GM18868 (cell line): Measurements from ENCODE around the gene RNF152.

Experiments
- ATAC-seq: cut with Tn5 transposase; IDR thresholded peaks from one replicate; pipeline ENCODE4 v1.9.1; 2021; ENCODE audit warnings: mild to moderate bottlenecking, moderate library complexity; ENCODE audit not compliant: unreplicated experiment

The RNF152 gene

GRCh38 chr18:61761875-61762274, 130.9 kb downstream of the RNF152 start:
- ATAC-seq: no peak
